ENCODE measurements around the gene EXOC4. TPM values are rescaled to one million over a fixed set of nuclear protein-coding genes. Genes with fewer than 3 reads are reported as not detected.

The EXOC4 gene
- total and polyA plus RNA-seq, 2 of the 8 experiments (the other 6 are each of a cell fraction or from before 2014, with no cell fraction given), result 27.0 to 67.3 TPM

DNA sequence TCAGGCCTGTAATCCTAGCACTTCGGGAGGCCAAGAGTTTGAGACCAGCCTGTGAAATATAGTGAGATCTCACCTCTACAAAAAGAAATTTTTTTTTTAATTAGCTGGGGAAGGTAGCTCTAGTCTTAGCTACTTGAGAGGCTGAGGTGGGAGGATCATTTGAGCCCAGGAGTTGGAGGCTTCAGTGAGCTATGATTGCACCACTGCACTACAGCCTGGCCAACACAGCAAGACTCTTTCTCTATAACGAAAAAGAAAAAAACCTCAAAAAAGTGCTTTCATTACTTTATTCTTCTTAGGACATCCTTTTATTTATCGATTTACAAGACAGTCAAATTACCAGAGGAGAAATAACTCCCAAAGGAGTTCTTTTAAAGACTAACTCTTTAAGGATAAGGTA lies 49.4 kb upstream of the EXOC4 start (continued):
- TF ChIP-seq, protein P1, sequence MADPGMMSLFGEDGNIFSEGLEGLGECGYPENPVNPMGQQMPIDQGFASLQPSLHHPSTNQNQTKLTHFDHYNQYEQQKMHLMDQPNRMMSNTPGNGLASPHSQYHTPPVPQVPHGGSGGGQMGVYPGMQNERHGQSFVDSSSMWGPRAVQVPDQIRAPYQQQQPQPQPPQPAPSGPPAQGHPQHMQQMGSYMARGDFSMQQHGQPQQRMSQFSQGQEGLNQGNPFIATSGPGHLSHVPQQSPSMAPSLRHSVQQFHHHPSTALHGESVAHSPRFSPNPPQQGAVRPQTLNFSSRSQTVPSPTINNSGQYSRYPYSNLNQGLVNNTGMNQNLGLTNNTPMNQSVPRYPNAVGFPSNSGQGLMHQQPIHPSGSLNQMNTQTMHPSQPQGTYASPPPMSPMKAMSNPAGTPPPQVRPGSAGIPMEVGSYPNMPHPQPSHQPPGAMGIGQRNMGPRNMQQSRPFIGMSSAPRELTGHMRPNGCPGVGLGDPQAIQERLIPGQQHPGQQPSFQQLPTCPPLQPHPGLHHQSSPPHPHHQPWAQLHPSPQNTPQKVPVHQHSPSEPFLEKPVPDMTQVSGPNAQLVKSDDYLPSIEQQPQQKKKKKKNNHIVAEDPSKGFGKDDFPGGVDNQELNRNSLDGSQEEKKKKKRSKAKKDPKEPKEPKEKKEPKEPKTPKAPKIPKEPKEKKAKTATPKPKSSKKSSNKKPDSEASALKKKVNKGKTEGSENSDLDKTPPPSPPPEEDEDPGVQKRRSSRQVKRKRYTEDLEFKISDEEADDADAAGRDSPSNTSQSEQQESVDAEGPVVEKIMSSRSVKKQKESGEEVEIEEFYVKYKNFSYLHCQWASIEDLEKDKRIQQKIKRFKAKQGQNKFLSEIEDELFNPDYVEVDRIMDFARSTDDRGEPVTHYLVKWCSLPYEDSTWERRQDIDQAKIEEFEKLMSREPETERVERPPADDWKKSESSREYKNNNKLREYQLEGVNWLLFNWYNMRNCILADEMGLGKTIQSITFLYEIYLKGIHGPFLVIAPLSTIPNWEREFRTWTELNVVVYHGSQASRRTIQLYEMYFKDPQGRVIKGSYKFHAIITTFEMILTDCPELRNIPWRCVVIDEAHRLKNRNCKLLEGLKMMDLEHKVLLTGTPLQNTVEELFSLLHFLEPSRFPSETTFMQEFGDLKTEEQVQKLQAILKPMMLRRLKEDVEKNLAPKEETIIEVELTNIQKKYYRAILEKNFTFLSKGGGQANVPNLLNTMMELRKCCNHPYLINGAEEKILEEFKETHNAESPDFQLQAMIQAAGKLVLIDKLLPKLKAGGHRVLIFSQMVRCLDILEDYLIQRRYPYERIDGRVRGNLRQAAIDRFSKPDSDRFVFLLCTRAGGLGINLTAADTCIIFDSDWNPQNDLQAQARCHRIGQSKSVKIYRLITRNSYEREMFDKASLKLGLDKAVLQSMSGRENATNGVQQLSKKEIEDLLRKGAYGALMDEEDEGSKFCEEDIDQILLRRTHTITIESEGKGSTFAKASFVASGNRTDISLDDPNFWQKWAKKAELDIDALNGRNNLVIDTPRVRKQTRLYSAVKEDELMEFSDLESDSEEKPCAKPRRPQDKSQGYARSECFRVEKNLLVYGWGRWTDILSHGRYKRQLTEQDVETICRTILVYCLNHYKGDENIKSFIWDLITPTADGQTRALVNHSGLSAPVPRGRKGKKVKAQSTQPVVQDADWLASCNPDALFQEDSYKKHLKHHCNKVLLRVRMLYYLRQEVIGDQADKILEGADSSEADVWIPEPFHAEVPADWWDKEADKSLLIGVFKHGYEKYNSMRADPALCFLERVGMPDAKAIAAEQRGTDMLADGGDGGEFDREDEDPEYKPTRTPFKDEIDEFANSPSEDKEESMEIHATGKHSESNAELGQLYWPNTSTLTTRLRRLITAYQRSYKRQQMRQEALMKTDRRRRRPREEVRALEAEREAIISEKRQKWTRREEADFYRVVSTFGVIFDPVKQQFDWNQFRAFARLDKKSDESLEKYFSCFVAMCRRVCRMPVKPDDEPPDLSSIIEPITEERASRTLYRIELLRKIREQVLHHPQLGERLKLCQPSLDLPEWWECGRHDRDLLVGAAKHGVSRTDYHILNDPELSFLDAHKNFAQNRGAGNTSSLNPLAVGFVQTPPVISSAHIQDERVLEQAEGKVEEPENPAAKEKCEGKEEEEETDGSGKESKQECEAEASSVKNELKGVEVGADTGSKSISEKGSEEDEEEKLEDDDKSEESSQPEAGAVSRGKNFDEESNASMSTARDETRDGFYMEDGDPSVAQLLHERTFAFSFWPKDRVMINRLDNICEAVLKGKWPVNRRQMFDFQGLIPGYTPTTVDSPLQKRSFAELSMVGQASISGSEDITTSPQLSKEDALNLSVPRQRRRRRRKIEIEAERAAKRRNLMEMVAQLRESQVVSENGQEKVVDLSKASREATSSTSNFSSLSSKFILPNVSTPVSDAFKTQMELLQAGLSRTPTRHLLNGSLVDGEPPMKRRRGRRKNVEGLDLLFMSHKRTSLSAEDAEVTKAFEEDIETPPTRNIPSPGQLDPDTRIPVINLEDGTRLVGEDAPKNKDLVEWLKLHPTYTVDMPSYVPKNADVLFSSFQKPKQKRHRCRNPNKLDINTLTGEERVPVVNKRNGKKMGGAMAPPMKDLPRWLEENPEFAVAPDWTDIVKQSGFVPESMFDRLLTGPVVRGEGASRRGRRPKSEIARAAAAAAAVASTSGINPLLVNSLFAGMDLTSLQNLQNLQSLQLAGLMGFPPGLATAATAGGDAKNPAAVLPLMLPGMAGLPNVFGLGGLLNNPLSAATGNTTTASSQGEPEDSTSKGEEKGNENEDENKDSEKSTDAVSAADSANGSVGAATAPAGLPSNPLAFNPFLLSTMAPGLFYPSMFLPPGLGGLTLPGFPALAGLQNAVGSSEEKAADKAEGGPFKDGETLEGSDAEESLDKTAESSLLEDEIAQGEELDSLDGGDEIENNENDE (IDR thresholded peaks at IDR 0.05; ENCODE audit: insufficient replicate concordance, low read length), result no peak
- TF ChIP-seq EZH2 (IDR thresholded peaks at IDR 0.05; ENCODE audit: low read depth, low read length, severe bottlenecking), result no peak
- TF ChIP-seq CTCF (IDR thresholded peaks at IDR 0.05; ENCODE audit: control extremely low read depth in 1 of 3, insufficient read depth in 1 of 3, low read depth in 1 of 3, low read length in 3 of 3), result no peak
- TF ChIP-seq CBX5 (IDR thresholded peaks at IDR 0.05; ENCODE audit: low read depth, low read length), result no peak
- TF ChIP-seq HDAC6 (IDR thresholded peaks at IDR 0.05; ENCODE audit: low read depth, low read length), result no peak
